Measurements from ENCODE around the gene FKBP11.
"Not testable (repeated sequence)": the region's sequence is repeated elsewhere in the genome, so short reads cannot be mapped to it uniquely, and the experiment has no call there.

Gene FKBP11

DNA sequence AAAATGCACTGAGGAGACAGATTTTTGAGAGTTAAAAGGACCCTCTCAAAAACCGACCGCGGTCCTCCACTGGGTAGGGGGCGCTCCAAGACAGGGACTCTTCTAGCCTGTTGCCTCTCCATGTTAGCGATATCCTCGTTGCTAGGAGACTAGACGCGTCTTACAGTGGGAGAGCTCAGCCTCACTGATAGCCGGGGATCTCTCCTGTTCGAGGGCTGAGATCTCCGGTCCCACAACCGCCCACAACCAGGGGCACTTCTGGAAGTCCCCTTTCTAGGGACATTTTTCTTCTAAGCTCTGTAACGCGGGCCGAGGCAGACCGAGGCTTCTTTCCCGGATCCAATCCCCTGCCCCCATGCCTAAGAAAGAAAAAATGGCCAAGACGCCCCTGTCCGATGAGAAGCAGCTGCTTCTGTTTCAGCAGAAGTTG lies 21.3 kb downstream of the FKBP11 start:
- DNase-seq, result peak; percentile 87

- DNase-seq, result no peak
Observed at GRCh38 chr12:48903363-48903981, 21.8 kb downstream of the FKBP11 start.

DNA sequence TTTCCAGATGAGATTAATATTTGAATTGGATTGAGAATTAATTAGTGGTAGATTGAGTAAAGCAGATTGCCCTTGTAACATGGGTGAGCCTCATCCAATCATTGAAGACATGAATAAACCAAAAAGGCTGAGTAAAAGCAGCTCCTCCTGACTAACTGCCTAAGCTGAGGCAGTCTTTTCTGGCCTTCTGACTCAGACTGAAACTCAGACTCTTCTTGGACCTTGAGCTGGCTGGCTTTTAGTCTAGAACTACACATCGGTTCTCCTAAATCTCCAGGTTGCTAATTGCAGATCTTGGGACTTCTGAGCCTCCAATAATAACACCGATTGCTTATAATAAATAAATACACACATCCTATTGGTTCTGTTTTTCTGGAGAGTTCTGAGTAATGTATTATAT lies 24.0 kb downstream of the FKBP11 start:
- no peak for DNase-seq

DNA sequence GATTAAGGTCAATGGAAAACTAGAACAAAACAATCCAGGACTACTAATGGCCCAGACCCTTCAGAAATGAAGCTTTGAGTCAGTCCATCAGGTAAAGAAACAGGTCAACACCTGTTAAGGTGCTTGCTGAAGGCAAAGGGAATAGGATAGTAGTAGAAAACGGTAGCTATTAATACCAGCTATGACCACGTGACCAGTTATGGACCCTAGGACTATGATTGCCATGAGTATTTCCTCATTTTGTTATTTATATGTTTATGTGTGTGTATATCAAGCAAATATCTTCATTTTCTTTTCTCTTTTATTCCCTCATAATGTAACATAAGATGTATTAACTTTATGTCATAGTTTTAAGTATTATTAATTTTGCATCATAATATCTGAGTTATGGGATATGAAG lies 25.6 kb downstream of the FKBP11 start:
- no peak for DNase-seq

DNA sequence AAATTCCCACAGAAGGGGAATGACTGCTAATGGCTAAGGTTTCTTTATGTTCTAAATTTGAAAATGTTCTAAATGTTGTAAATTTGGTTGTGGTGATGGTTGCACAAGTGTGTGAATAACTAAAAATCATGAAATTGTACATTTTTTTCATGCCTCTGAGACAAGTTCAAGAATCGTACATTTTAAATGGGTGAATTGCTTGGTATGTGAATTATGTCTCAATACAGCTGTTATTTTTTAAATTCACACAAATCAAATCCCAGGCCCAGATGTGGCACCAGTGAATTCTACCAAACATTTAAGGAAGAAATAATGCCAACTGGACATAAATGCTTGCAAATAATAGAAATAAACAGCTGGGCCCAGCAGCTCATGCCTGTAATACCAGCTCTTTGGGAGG lies 31.0 kb downstream of the FKBP11 start:
- no peak for DNase-seq

GRCh38 chr12:48890657-48891418 lies 34.5 kb downstream of the FKBP11 start:
- peak; percentile 80 for DNase-seq

DNA sequence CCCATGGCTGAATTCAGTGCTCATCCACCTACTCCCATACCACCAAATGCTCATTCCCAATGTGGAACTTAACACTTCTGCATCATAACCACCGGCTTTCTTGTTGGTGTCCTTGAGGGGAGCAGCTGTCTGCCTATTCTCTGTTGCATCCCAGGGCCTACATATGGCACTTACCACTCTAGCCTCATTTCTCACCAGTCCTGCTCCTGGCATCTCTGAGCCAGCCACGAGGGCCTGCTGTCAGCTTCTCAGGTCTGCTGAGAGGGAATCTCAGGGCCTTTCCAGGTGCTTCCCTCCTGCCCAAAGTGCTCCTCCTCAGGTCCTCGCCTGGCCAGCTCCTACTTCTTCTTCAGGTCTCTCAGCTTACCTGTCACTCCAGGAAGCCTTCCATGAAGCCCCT lies 35.6 kb downstream of the FKBP11 start:
- no peak for DNase-seq

- no peak for DNase-seq
Observed at GRCh38 chr12:48883305-48884161, 41.8 kb downstream of the FKBP11 start.

DNA sequence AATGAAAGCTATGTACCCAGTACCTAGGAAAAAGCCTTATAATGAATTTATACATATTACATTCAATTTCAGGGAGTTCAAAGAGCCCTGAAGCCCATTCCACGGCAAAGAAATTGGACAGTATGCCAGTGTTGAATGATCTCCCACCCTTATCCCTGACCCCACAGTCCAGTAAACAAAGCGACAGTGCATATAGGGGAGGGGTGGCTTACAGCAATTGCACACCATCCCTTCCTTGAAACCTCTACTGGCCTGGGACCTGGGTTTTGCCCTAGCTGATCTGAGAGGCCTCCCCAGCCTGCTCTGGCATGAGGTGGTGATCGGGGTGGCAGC lies 42.4 kb downstream of the FKBP11 start:
- DNase-seq, result no peak

GRCh38 chr12:48882315-48882687 lies 43.0 kb downstream of the FKBP11 start:
- DNase-seq, result no peak

DNA sequence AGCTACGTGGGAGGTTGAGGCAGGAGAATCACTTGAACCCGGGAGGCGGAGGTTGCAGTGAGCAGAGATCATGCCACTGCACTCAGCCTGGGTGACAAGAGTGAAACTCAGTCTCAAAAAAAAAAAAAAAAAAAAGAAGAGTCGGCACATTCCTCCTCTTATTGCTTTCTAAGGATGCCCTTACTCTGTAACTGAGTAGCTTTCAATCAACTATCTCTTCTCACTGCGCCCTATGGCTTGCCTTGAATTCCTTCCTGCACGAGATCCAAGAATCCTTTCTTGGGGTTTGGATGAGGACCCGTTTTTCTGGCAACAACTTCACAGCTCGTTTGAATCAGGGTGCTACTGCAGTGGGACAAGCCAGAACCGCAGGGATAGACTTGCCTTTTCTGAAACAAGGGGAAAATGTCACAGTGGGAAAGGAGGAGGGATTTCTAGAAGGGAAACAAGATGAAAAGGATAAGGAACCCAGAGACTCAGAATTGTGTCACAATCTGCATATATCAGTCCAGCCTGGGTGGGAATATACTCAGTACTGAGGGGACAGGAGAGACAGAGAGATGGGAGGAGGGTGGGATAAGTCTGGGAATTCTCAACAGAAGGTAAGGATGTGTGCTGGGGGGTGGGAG lies 43.5 kb downstream of the FKBP11 start:
- no peak for DNase-seq

DNA sequence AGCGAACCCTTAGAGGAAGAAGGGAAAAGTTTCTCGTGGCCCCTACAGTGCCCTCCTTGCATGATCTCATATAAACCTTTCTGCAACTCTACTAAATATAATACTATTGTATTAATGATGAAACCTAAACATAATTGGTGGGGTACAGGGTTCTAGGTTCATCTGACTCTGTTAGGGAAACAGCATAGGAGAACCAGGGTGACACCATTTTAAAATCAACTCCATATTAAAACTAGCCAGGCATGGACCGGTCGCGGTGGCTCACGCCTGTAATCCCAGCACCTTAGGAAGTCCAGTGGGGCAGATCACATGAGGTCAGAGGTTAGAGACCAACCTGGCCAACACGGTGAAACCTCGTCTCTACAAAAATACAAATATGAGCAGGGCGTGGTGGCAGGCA lies 44.6 kb downstream of the FKBP11 start:
- DNase-seq, result no peak

DNA sequence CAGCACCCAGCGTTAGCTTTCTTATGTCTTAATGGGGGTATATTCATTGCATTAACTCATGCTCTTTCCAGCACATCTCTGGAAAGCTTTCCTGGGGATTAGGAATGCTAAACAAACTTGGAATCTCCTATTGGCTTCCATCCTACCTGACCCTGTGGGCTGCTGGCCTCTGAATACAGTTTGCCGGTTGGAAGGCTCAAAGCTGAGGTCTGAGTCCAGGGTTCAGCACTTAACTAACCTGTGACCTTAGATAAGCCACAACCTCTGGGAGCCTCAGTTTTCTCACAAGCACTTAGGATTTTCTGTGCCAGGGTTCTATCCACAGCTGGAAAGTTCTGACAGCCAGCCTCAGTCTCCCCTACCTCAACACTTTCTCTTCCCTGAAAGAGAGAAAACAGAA lies 46.7 kb downstream of the FKBP11 start:
- no peak for DNase-seq

DNA sequence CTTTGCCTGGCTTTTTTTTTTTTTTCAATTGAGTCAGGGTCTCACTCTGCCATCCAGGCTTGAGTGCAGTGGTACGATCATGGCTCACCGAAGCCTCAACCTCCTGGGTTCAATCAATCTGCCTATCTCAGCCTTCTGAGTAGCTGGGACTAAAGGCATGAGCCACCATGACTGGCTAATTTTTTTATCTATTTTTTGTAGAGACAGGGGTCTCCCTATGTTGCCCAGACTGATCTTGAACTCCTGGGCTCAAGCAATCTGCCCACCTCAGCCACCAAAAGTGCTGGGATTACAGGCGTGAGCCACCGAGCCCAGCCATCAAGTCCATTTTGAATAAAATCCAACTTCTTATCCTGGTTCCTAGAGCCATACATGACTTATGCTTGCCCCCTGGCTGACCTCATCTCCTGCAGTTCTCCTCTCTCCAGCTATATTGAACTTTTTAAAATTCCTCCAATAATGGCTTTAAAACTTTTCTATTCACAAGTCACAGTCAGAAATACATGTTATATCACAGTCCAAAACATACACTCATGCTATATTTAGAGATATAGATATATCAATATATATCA lies 49.3 kb downstream of the FKBP11 start:
- DNase-seq, result no peak

DNA sequence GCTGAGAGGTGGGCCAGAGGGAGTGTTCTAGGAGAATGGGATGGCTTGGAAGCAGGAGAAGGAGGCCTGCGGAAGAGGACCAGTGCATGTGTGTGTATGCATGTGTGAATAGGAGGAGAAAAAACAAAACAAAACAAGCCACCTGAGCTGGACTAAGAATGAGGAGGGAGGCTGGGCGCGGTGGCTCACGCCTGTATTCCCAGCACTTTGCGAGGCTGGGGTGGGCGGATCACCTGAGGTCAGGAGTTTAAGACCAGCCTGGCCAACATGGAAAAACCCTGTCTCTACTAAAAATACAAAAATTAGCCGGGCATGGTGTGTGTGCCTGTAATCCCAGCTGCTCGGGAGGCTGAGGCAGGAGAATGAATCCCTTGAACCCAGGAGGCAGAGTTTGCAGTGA lies 51.8 kb downstream of the FKBP11 start:
- DNase-seq, result not testable (repeated sequence)

- DNase-seq, result no peak
Observed at GRCh38 chr12:48873096-48873495, 52.2 kb downstream of the FKBP11 start.
